Effector CD4-positive, alpha-beta T cell (primary cell): ENCODE data around the gene PGBD5.

Experiments
- DNase-seq: peaks from one replicate; pipeline ENCODE4 v3.0.0-alpha.2; 2020

Gene PGBD5

DNA sequence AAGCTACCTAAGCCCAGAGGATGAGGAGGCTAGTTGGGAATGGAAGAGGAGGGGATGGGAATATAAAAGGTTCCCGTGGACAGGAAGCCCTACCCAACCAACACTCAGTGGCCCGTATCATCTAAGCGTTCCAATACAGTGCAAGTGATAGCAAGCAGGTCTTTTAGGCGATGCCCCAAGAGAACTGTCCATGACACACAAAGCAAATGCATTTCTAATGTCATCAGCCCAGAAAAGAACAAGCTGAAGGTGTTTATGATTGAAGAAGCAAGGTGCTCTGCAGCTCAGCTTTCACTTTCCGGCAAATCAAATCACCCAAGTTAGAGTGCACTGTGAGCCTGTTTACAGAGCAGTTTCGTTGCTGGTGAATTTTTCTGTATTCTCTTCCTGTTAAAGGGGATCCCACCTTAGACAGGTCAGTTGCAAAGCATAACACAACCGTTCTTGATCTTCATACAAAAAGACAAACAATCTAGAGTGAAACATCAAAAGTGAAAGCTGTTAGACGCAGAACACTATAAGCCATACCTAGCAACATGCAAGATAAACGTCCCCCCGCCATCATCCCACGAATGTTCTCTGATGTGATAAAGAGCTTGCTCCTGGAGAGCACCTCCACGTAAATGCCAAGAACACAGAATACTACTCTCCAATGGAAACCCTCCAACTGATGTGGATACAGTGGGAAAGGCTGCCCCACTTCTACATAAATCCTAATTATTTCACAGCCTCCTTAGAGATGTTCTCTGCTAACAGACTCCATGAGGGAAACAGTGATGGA, 54.0 kb downstream of the PGBD5 start:
- no peak for DNase-seq

- DNase-seq: no peak
Observed at GRCh38 chr1:230370109-230370508, 56.0 kb downstream of the PGBD5 start.

- no peak for DNase-seq
Observed at GRCh38 chr1:230368871-230369270, 57.3 kb downstream of the PGBD5 start.

GRCh38 chr1:230368363-230368762, 57.8 kb downstream of the PGBD5 start:
- no peak for DNase-seq

DNA sequence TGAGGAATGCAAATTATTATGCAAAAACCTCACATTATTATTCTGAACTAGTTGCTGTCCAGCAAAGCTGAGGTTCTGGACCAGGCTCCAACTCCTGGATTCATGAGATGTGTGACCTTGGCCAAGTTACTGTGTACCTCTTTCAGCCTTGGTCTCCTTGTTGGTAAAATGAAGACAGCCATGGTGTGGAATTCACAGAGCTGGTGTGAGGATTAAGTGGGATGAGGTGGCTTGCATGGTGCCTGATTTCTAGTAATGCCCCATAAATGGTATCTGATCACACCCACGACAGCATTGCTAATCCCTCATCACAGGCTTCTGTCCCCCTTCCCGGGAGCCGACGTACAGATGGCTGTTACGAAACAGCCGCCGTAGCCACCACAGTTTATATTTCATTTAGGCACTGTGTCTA, 59.6 kb downstream of the PGBD5 start:
- DNase-seq: no peak

- no peak for DNase-seq
Observed at GRCh38 chr1:230365723-230366307, 60.3 kb downstream of the PGBD5 start.

DNA sequence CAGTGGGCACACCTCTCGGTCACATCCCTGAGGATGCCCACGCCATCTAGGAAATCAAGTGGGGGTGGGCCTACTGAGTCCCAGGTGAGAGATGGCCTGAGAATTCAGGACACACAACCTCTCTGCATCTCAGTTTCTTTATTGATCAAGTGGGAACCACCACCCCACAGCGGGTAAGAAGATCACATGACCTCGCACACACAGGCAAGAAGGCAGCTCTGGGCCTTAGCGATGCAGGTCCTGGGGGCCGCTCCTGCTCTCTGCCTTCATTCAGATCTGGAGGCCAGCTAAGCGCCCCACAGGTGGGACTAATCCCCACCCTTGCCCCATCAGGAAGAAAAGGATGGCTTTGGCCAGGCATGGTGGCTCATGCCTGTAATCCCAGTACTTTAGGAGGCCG, 63.2 kb downstream of the PGBD5 start:
- no peak for DNase-seq

- no peak for DNase-seq
Observed at GRCh38 chr1:230361941-230362340, 64.2 kb downstream of the PGBD5 start.

DNA sequence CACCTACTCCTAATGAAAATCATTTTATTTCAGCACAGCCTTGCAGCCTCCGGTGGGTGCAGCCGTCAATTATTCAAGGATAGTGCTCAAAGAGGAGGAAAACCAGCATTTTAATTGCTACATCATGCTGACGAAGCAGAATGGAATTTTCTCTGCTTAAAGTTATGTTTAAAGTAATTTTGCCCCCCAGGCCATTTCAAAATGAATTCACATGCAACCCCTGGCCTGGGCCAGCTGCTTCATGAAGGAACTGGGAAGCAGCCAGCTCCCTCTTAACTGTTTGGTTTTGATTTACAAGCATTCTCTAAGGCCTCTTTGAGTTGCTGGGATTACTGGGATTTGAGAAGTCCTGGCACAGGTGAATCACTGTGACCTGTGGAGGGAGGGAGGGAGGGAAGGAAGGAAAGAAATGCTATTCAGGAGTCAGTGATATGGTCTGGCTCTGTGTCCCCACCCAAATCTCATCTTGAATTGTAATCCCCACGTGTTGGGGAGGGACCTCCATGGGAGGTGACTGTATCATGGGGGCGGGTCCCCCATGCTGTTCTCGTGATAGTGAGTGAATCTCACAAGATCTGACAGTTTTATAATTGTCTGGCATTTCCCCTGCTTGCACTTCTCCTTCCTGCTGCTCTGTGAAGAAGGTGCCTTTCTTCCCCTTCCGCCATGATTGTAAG, 66.0 kb downstream of the PGBD5 start:
- no peak for DNase-seq

GRCh38 chr1:230356869-230357794, 69.0 kb downstream of the PGBD5 start:
- no peak for DNase-seq

- DNase-seq: no peak
Observed at GRCh38 chr1:230356190-230356589, 69.9 kb downstream of the PGBD5 start.

- no peak for DNase-seq
Observed at GRCh38 chr1:230355594-230355993, 70.5 kb downstream of the PGBD5 start.

DNA sequence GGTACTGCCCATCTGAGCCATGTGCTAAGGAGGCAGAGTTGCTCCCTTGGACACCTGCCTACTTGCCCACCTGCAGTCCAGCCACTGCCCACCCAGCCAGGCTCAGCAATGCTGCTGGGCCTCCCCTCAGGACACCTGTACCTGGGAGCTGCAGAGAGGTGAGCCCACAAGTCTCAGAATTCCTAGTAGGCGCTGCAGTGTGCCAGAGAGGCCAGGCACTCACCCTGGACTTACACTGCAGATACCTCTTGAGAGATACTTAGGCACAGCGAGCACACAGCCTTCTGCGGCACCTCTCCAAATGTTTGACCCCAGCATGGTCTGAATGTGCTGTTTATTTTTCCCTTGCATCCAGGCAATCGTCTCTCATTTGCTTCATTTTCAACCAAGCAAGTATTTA, 71.0 kb downstream of the PGBD5 start:
- no peak for DNase-seq

- DNase-seq: no peak
Observed at GRCh38 chr1:230354005-230354404, 72.1 kb downstream of the PGBD5 start.

GRCh38 chr1:230352537-230352936, 73.6 kb downstream of the PGBD5 start:
- DNase-seq: no peak

DNA sequence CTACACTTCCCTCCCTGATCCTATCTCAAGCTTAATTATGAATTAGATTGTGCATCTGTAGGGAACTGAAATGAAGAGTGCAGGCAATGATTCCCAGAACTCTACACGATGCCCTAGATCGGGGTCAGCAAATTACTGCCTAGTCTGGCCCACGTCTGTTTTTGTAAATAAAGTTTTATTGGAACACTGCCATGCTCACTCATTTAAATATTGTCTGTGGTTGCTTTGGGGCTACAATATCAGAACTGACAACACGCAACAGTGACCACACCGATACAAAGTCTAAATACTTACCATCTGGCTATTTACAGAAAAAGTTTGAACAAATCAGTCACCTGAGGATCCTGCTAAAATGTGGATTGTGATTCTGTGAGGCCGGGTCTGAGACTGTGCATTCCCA, 74.1 kb downstream of the PGBD5 start:
- no peak for DNase-seq

DNA sequence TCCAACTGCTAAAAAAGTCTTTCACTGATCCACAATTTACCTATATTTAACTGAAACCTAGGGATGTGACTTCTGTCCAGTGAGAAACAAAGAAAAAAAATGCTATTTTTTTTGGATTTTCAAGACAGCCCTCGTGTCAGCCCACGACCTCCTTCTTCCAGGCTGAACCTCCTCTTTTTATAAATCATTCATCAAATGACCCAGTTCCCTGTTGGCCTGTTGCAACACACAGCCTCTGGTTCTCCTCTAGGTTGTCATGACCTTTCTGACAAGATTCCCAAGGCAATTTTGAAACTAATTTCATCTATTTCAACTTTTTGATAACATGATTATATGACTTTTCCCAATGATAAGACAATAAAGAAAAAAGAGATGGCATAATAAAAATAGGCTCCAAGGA, 74.6 kb downstream of the PGBD5 start:
- no peak for DNase-seq

DNA sequence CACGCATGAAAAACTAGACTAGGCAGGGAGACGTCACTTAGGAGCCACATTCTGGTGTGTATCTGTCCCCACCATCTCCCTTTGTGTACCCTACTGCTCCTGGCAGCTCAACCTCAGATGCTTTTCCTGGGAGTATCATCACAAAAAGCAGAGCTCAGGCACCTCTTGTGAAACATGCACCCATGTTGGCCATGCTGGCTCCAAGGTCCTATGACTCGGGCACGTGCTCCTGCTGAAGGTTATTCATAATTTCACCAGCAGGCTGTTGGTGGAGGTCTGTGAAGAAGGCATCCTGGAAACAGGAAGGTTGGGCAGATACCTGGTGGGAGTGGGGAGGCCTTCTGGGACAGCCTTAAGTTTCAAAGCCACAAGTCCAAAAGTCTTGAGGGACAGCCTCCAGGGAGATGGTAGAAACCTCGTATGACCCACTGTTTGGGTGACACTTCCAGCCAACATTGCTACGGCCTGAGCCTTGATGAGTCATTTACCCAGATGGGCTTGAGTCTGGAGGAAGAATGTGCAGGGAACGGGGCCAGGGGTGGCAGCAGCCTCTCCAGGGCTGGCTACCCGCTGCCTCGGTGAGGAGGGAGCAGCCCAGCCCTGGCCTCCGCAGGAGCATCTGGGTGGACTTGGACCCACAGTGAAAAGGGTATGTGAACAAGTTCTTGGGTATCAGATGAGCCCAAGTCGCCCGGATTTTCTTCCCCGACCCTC, 75.8 kb downstream of the PGBD5 start:
- DNase-seq: no peak

- no peak for DNase-seq
Observed at GRCh38 chr1:230349020-230349393, 77.1 kb downstream of the PGBD5 start.

GRCh38 chr1:230348386-230349019, 77.6 kb downstream of the PGBD5 start:
- DNase-seq: no peak

DNA sequence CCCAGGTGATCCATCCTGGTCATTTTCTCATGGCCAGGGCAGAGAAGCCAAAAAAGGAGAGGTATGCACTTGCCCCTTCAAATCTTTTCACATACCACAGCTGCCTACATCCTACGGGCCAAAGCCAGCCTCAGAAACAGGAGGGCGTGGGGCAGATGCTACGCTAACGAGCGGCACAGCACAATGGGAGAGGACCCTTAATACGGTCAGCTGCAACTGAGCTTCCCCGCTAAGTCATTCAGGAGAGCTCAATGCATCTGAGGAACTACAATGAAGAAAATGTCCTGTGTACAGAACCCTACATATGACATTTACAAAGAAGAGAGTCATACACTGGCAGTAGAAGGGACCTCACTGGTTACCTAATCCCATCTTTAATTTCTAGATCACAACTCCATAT, 78.2 kb downstream of the PGBD5 start:
- DNase-seq: no peak
